NB4 (cell line): ENCODE results near the gene MOCOS.

Experiments
- DNase-seq: peaks from one replicate; pipeline ENCODE4 v3.0.0; 2010; ENCODE audit warnings: low read depth
- H3K4me3 ChIP-seq: one replicate; pipeline ENCODE4 v1.5.1; 2011; ENCODE audit warnings: mild to moderate bottlenecking, low read depth, low read length, moderate library complexity
- MYC ChIP-seq: IDR thresholded peaks from 2 replicates; pipeline ENCODE4 v1.6.1; 2011; ENCODE audit warnings: low read depth, low read length
- POLR2A ChIP-seq: IDR thresholded peaks from 2 replicates; pipeline ENCODE4 v1.6.1; 2011; ENCODE audit warnings: mild to moderate bottlenecking; ENCODE audit not compliant: insufficient read length; ENCODE audit errors: extremely low read depth
- TF ChIP-seq, protein P1 (sequence below): IDR thresholded peaks from one replicate; pipeline ENCODE4 v1.5.1; 2012; ENCODE audit warnings: low read depth, low read length
- TF ChIP-seq, protein P2 (sequence below): IDR thresholded peaks from 2 replicates; pipeline ENCODE4 v1.6.1; 2011; ENCODE audit warnings: low read depth, low read length

Gene MOCOS

DNA sequence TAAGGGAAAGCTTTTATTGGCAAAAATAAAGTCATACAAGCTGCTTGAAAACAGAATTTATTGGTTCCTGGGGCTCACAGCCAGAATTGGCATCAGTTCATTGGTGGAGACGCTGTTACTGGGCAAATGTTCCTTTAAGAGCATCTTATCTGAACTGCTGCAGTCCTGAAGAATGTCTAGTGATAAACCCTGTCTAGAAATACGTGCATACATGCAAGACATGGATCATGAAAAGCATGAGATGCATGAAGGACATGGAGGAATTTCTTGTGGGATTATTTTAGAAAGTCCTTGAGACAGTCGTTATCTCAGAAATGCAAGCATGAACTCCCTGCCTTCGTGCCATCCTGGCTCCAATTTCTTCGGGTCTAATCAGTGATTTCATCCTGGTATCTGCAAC, 77.7 kb downstream of the MOCOS start:
- H3K4me3 ChIP-seq: no peak overlapping the region
- no peak for DNase-seq
- TF ChIP-seq, protein P1, sequence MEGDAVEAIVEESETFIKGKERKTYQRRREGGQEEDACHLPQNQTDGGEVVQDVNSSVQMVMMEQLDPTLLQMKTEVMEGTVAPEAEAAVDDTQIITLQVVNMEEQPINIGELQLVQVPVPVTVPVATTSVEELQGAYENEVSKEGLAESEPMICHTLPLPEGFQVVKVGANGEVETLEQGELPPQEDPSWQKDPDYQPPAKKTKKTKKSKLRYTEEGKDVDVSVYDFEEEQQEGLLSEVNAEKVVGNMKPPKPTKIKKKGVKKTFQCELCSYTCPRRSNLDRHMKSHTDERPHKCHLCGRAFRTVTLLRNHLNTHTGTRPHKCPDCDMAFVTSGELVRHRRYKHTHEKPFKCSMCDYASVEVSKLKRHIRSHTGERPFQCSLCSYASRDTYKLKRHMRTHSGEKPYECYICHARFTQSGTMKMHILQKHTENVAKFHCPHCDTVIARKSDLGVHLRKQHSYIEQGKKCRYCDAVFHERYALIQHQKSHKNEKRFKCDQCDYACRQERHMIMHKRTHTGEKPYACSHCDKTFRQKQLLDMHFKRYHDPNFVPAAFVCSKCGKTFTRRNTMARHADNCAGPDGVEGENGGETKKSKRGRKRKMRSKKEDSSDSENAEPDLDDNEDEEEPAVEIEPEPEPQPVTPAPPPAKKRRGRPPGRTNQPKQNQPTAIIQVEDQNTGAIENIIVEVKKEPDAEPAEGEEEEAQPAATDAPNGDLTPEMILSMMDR: no peak
- TF ChIP-seq MYC: no peak
- TF ChIP-seq, protein P2, sequence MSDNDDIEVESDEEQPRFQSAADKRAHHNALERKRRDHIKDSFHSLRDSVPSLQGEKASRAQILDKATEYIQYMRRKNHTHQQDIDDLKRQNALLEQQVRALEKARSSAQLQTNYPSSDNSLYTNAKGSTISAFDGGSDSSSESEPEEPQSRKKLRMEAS: no peak
- TF ChIP-seq POLR2A: no peak

DNA sequence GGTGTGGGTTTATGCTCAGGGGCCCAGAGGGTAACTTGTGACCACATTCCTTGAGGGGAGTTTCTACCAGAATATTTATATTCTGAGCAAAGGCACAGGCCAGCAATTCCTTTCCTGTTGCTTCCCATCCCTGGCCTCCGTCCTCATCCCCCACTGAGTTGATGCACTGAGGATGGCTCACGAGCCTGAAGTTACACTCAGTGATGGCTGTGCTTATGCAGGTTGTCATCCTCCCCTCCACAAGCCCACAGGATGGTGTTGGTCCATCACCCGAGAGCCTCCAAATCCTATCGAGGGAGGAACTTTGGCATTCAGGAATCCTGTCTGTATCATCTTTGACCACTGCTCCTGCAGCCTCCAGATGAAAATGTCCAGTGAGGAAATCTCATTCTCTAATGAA, 81.9 kb downstream of the MOCOS start:
- DNase-seq: no peak
- H3K4me3 ChIP-seq: no peak overlapping the region
- no peak for TF ChIP-seq MYC

DNA sequence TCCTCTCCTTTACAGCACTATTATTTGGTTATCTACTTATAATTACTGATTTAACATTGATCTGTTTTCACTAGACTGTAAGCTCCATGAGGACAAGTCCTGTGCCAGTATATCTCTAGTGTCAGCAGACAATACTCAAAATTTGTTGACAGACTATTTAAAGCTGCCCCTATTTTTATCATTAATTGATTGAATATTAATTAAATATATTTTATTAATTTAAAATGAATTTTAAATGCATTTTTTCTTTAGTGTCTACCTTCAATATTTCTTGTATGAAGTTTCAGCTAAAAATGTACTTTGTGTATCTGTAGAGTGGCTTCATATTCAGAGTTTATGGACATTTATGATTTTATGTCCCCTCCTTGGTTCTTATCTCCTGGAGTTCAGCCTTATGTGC, 83.9 kb downstream of the MOCOS start:
- no peak for DNase-seq
- H3K4me3 ChIP-seq: no peak overlapping the region
- TF ChIP-seq, protein P2: no peak
- TF ChIP-seq MYC (no peak), POLR2A (no peak)
- TF ChIP-seq, protein P1: no peak

DNA sequence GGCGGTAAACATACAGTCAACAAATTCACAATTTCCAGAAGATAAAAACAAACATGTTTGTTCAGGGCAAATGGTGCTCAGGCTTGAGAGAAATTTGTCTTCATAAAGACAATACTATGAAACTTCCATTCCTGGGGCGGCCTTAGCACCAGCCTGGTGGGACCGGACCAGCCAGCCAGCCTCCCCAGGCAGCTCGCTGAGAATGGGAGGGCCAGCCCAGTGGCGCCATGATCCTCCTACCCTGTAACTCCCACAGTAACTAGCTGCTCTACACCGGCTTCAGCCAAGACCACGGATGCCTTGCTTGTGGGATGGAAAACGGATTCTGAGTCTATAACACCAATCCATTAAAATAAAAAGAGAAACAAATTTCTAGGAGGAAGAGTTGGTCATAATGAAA, 86.0 kb downstream of the MOCOS start:
- H3K4me3 ChIP-seq: no peak overlapping the region
- TF ChIP-seq, protein P2: no peak
- TF ChIP-seq MYC: no peak
- TF ChIP-seq, protein P1: no peak
- DNase-seq: no peak

DNA sequence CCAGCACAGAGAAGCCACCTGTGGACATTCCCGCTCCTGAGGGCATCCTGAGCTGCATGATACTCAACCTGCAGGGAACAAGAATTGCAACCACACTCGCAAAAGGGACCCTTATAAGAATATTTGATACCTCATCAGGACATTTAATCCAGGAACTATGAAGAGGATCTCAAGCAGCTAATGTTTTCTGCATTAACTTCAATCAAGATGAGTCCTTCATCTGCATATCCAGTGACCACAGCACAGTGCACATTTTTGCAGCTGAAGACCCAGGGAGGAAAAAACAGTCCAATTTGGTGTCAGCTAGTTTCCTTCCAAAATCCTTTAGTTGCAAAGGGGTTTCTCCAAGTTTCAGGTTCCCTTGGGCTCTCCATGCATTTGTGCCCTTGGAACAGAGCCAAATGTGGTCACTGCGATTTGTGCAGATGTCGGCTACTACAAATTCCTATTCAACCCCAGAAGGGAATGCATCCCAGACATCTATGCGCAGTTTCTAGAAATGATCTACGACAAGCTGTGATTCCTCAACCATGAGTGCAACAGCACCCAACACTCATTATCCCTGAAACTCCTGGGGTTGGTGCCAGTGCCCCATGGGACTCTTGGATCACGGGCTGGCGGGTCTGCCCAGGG, 86.9 kb downstream of the MOCOS start:
- H3K4me3 ChIP-seq: no peak overlapping the region
- TF ChIP-seq, protein P1: no peak
- TF ChIP-seq POLR2A: no peak
- TF ChIP-seq, protein P2: no peak
- no peak for TF ChIP-seq MYC
- no peak for DNase-seq

DNA sequence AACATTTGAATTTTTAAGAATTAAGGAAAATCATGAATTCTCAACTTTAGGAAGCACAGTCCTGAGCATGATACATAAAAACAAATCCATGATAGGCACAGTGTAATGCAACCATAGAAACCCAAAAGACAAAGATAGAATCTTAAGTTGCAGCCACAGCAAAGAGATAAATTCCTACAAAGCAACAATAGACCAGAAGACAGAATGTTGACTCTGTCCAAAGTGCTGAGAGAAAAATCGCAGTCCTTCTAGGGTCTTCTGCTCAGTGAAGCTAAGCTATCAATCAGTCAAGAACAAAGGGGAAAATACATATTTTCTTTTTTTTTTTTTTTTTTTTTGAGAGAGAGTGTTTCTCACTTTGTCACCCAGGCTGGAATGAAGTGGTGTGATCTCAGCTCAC, 88.3 kb downstream of the MOCOS start:
- TF ChIP-seq, protein P1: no peak
- TF ChIP-seq MYC (no peak), POLR2A (no peak)
- TF ChIP-seq, protein P2: no peak
- DNase-seq: no peak
- no peak overlapping the region for H3K4me3 ChIP-seq
